Measurements from ENCODE around the gene NPFFR1.

DNA sequence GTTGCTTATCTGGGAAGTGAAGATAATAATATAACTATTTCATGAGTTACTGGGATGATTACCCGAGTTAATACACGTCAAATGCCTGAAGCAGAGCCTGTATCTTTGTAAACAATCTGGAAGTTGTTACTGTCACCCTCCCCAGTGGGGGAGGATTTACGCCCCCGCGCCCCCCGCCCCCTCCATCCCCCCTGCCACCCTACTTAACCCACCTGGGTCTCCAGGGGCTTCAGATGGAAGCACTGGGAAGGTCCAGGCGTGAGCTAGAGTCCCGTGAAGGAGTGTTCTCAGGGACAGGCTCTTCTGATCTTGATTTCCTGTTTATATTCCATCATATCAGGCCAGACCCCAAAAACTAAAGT is 49.9 kb downstream of the NPFFR1 start:
- TF ChIP-seq, protein P1, sequence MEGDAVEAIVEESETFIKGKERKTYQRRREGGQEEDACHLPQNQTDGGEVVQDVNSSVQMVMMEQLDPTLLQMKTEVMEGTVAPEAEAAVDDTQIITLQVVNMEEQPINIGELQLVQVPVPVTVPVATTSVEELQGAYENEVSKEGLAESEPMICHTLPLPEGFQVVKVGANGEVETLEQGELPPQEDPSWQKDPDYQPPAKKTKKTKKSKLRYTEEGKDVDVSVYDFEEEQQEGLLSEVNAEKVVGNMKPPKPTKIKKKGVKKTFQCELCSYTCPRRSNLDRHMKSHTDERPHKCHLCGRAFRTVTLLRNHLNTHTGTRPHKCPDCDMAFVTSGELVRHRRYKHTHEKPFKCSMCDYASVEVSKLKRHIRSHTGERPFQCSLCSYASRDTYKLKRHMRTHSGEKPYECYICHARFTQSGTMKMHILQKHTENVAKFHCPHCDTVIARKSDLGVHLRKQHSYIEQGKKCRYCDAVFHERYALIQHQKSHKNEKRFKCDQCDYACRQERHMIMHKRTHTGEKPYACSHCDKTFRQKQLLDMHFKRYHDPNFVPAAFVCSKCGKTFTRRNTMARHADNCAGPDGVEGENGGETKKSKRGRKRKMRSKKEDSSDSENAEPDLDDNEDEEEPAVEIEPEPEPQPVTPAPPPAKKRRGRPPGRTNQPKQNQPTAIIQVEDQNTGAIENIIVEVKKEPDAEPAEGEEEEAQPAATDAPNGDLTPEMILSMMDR (IDR thresholded peaks at IDR 0.05), result no peak
- TF ChIP-seq POLR2A (IDR thresholded peaks at IDR 0.05), result no peak
